T-helper 1 cell (primary cell): ENCODE data around the gene MVB12B.

ENCODE experiments used
- DNase-seq, 5 donors: peaks; one replicate each; pipeline ENCODE4 v3.0.0-alpha.2; 2012 to 2020

MVB12B gene

GRCh38 chr9:126507318-126508109, 180.9 kb downstream of the MVB12B start:
- no peak for DNase-seq

- DNase-seq = no peak
These were observed 181.6 kb downstream of the MVB12B start for GRCh38 chr9:126508171-126508591.

DNA sequence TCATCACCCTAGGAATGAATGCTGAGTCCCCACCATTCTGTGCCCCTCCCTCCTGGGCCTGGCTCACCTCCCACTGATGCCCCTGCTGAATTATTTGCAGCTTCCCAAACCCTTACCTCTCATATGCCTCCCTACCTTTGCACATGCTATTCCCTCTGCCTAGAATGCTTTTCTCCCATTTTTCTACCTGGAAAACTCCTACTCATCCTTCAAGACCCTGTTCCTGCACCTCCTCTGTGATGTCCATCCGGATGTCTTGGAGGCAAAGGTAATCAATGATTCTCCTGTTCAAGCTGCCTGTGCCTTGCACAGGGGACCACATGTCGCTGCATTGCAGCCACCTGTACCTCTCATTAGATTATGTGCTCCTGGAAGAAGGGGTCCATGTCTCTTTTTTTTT, 182.3 kb downstream of the MVB12B start:
- no peak for DNase-seq

- DNase-seq = no peak
These were observed 183.1 kb downstream of the MVB12B start for GRCh38 chr9:126509718-126510117.

GRCh38 chr9:126510564-126510963, 183.9 kb downstream of the MVB12B start:
- no peak for DNase-seq

- DNase-seq = no peak
These were observed 184.8 kb downstream of the MVB12B start for GRCh38 chr9:126511411-126511810.

GRCh38 chr9:126513159-126514036, 186.8 kb downstream of the MVB12B start:
- DNase-seq = no peak

DNA sequence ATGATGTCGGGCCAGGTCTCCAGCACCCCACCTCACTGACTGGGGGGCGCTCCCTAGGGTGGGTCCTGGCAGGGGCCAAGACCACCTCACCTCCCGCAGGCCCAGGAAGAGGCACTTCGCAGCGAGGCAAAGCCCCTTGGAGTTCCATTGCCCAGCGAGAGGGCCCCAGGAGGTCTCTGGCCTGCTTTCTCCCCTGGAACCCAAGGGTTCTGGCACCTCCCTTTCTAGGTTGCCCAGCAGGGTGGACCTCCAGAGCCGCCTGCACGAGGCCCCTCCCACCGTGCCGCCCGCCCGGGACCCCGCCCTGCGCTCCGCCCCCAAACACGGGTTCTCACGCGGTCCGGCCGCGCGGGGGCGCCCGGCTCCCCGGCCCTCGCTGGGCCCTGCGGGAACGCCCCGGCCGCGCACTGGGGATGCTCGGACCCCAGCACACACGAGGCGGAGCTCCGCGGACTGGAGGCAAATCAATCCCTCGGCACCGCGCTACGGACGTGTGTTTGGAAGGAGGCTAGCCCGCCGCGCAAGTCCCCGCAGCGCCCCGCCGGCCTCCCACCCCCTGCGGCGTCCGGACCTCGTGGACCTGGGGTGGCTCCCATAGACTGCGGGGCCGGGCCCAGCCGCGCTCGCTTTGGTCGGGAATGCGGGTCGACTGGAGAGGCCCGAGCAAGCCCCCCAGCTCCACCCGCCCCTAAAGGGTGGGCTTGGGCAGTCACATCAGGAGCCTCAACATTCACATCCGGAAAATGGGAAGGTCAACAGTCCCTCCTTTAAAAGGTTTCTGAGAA, 187.6 kb downstream of the MVB12B start:
- peak; percentile 26 to 52 (median 42) for DNase-seq

- DNase-seq = no peak
These were observed 188.6 kb downstream of the MVB12B start for GRCh38 chr9:126515001-126515872.

- no peak for DNase-seq
These were observed 189.4 kb downstream of the MVB12B start for GRCh38 chr9:126515873-126516505.

GRCh38 chr9:126516561-126516935, 189.9 kb downstream of the MVB12B start:
- DNase-seq = no peak

DNA sequence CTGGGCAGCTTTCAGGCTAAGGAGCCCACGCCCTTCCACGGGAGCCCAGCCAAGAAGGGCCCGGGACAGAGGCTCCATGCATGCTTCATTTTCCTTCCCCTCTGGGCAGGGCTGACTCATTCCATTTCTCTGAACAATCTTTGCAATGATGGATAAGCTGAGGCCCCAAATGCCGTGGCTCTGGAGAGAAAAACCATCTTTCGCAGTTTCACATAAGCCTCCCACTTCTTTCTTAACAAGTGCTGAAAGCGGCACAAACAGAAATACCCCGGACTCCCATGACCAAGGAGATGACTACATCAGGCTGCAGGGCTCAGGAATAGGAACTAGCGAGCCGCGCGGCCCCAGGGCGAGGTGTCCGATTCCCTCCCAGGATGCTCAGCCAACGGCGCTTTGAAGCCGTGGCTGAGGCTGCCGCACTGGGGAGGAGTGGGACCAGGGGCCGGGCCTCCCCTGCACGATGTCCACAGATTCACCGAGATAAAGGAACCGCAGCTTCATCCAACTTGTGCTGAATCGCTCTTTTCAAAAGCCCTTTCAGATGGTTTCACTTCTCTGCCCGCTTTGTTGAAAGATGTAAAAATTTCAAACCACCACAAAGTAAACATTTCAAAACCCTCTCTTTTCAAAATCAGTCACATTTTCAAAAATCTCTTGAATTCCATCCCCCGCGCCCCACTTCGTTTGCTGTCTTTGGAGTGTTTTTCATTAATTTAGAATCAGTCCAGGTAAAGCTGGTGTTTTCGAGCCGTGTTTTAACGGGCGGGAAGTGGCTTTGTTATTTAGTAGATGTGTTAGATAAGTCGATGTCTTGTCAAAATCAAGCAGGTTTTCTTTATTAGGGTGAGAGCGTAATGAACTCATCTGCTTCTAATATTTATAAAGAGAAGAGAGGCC, 190.6 kb downstream of the MVB12B start:
- peak in 2 of 5 donors; percentile 27 to 62 for DNase-seq

- no peak for DNase-seq
These were observed 191.3 kb downstream of the MVB12B start for GRCh38 chr9:126517833-126518356.

GRCh38 chr9:126518763-126519162, 192.1 kb downstream of the MVB12B start:
- DNase-seq = no peak

DNA sequence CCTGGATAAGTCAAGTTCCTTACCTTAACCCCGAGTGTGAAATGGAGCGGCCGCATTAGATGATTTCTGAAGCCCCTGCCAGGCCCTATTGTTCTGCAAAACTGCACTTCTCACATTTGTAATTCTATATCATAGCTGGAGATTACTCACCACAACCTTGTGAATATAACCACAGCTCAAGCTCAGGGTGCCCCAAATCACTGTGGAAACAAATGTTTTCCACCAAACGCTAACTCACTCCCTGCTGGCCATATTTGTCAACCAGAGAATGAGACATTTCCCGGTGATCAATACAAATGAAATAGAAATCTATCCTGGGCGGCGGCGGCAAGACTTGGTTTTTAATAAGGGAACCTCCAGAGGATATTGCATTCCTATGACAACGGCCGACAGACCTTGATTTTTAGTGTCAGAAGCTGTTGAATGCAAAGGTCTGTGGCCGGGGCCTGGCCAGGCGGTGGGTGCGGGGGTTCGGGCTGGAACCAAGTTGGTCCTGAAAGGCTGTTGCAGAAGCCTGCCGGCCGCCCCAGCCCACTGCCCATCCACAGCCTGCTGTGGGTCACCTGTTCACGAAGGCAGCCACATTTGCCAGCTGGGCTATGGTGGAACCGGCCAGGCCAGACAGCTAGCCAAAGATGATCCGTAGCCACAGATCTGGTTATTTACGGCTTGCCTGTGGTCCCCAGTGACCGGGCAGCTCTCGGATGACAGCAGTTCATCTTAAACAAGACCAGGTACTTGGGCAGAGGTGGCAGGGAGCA, 193.2 kb downstream of the MVB12B start:
- no peak for DNase-seq

DNA sequence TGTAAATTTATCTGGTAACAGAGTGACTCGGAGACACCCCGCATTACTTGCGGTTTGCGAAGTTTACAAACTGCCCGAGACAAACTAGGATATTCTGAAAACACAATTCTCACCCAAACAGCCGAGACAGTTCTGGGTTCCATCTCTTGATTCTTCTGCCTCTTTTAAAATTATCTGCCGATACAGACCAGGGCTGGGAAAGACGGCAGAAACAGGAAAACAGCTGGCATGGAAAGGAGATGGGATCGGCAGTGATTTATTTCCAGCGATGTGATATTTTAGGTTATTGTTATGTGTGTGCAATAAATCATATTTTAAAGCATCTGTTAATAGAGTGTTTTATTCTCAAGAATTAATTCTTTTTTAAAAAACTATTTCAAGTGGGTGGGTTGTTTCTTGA, 193.8 kb downstream of the MVB12B start:
- no peak for DNase-seq

GRCh38 chr9:126521089-126521488, 194.5 kb downstream of the MVB12B start:
- no peak for DNase-seq

- no peak for DNase-seq
These were observed 194.9 kb downstream of the MVB12B start for GRCh38 chr9:126521551-126521950.

DNA sequence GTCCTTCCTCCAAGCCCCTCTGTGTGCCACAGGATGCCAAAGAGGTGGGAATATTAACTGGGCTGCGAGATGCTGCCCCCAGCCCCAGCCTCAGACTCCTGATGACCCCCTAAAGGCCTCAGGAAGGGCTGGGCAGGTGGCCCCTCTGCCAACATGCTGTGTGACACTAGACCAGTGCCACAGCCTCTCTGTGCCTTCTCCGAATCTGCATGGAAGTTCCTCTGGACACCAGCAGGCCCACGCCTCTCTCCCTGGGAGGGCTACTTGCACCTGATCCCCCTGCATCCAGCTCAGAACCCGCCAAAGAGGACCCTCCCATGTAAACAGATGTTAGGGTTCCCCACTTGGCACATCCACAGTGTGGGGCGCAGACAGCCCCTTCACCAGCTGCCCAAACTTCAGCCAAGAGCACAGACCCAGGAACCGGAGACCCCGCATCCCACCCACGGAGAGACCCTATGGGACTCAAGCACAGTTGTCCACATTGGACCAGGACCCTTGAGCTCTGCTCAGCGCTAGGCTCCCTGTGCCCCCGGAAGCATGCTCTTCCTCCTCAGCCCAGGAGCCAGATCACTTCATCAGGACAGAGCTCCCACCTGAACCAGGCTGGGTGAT, 195.5 kb downstream of the MVB12B start:
- DNase-seq = no peak
